Ovary (tissue), 9 donors: Measurements from ENCODE around the gene CD247. TPM values are rescaled to one million over a fixed set of nuclear protein-coding genes. Genes with fewer than 3 reads are reported as not detected.

Source experiments
- DNase-seq, 5 donors: peaks; one replicate each; pipeline ENCODE4 v3.0.0-alpha.2; 2019 to 2020
- H3K27ac ChIP-seq, 2 donors: fragments of 200-600 bp; one replicate each; pipeline versions ENCODE4 v1.5.1 to v1.8.0; 2019 to 2022
- H3K27me3 ChIP-seq: fragments of 200-600 bp; one replicate; pipeline ENCODE4 v1.8.0; 2022
- H3K36me3 ChIP-seq: fragments of 200-600 bp; sonication (generic); one replicate; pipeline ENCODE4 v1.5.1; 2019
- H3K4me1 ChIP-seq: one replicate; pipeline ENCODE4 v1.8.1; 2013; ENCODE audit warnings: mild to moderate bottlenecking, moderate library complexity; ENCODE audit not compliant: insufficient read depth
- H3K4me3 ChIP-seq: fragments of 200-600 bp; sonication (generic); one replicate; pipeline ENCODE4 v1.5.1; 2017
- H3K9me3 ChIP-seq, 2 donors: fragments of 200-600 bp in 1 of 2; sonication (generic) in 1 of 2; one replicate each; pipeline versions ENCODE4 v1.5.1 to v1.8.1; 2013 to 2019; ENCODE audit warnings: mild to moderate bottlenecking in 1 of 2, moderate library complexity in 1 of 2
- CTCF ChIP-seq, 3 donors: fragments of 450-650 bp in 2 of 3; fragments of 200-600 bp in 1 of 3; IDR thresholded peaks; one replicate each; pipeline versions ENCODE4 v1.5.1 to v1.8.0; 2016 to 2022; ENCODE audit warnings: antibody characterized with exemption in 3 of 3, mild to moderate bottlenecking in 1 of 3
- EP300 ChIP-seq: sonication (generic); formaldehyde crosslinking; IDR thresholded peaks from one replicate; pipeline ENCODE4 v1.6.1; 2017; ENCODE audit warnings: antibody characterized with exemption
- POLR2A ChIP-seq: fragments of 450-650 bp; IDR thresholded peaks from one replicate; pipeline ENCODE4 v1.6.1; 2017; ENCODE audit warnings: antibody characterized with exemption, mild to moderate bottlenecking, moderate library complexity
- WGBS, 3 donors: extraction: QIAGEN DNeasy Blood & Tissue Kit in 1 of 3; methylation state at CpG; one replicate each; pipeline versions ENCODE4 v1.1.5 to v1.1.7; 2013 to 2017; 5-methylcytosine and 5-hydroxymethylcytosine counted together
- intact Hi-C, 4 donors: fragments of 100-400 bp; cut with DNase I; formaldehyde crosslinking; loops; one replicate each; pipeline versions ENCODE4 v1.11.0 to v1.15.1; 2022 to 2023
- polyA plus RNA-seq, 2 donors: library from polyadenylated mRNA; stranded (reverse); fragments of 200-250 nt in 1 of 2; fragments of 350-450 nt in 1 of 2; fragmentation: Illumina TruSeq in 1 of 2; extraction: RNeasy Lipid Tissue Mini Kit (QIAGEN cat#74804) in 1 of 2; gene quantifications; one replicate each; pipeline ENCODE4 v1.2.3, GENCODE V29; 2013 to 2014
- total RNA-seq, 7 donors: library from RNA; depleted of rRNA in 2 of 7; stranded (reverse); fragments of >200 nt in 2 of 7; fragmentation: NEBNext Ultra II Directional in 3 of 7; extraction: Animal tissue kit (Norgen Biotek cat#: 25700) in 3 of 7; gene quantifications; one replicate each; pipeline versions ENCODE4 v1.1.0 to v1.2.4, GENCODE V29; 2016 to 2023
- donor health status: DM: no; HTN: no; CAD: no; lungs with moderate emphysema.
- donor health status: DM: no; HTN: no; CAD: no.
- donor health status: Bipolar disorder and iron deficiency.
- donor health status: DM: yes; HTN: yes; CAD: no.
- donor health status: DM: no; HTN: no; CAD: no.
- donor health status: DM: yes; HTN: yes; CAD: no.

Gene CD247
- total and polyA plus RNA-seq, 9 donors = 0.32 to 3.3 (median 0.47) TPM

GRCh38 chr1:167529829-167530474 is 11.6 kb upstream of the CD247 start:
- Histone ChIP-seq H3K36me3 (no peaks in the 10 kb centered on the region), H3K27ac (no peak overlapping the region), H3K27me3 (no peaks in the 10 kb centered on the region), H3K4me3 (no peak overlapping the region), H3K9me3 (no peaks in the 10 kb centered on the region), H3K4me1 (no peaks in the 10 kb centered on the region)
- TF ChIP-seq EP300 = no peak
- TF ChIP-seq CTCF (IDR thresholded peaks at IDR 0.05) = no peak
- no peak for TF ChIP-seq POLR2A
- DNase-seq = no peak
- 44 to 59% (median 55%) methylated on average over 8 of the region's 8 CpGs for WGBS, 3 donors
- intact Hi-C loops = loop anchor here (5.0 to 10.0 kb wide), 3 partner anchors 125 to 465 kb away; no protein-coding TSS in a partner anchor

DNA sequence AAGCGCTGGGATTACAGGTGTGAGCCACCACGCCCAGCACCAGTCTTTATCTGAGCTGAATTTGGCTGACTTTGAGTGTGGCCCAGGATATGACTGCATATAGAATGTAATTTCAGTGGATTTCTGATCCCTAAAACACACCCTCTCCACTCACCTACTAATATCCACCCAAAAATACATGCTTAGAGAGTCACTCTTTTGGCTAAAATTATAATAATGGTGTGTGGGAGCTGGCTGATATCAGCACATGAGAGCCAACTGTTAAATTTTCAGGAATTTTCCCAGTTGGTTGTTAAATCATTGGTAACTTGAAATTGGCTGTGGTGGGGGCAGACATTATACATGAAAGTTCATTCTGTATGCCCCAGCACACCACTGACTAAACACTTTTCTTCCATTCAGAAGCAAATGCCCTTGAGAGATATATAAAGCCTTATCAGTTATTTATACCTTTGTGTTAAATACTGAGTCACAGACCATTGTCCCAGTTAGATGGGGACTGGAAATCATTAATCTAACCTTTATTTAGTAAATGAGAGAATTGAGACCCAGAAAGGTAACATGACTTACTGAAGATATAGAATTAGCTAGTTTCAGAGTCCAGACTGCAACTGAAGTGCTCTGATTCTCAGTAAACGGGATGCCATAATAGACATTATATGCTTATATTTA is 9.9 kb upstream of the CD247 start:
- no peak overlapping the region for H3K4me3 ChIP-seq
- H3K4me1 ChIP-seq = no peaks in the 10 kb centered on the region
- TF ChIP-seq CTCF (IDR thresholded peaks at IDR 0.05) (no peak), POLR2A (no peak), EP300 (no peak)
- intact Hi-C loops = no loop called here
- no peak for DNase-seq
- H3K9me3 ChIP-seq = no peaks in the 10 kb centered on the region
- no peaks in the 10 kb centered on the region for H3K27me3 ChIP-seq
- 83 to 89% (median 87%) methylated on average over 3 of the region's 3 CpGs for WGBS, 3 donors
- no peak overlapping the region for H3K27ac ChIP-seq
- H3K36me3 ChIP-seq = no peaks in the 10 kb centered on the region

DNA sequence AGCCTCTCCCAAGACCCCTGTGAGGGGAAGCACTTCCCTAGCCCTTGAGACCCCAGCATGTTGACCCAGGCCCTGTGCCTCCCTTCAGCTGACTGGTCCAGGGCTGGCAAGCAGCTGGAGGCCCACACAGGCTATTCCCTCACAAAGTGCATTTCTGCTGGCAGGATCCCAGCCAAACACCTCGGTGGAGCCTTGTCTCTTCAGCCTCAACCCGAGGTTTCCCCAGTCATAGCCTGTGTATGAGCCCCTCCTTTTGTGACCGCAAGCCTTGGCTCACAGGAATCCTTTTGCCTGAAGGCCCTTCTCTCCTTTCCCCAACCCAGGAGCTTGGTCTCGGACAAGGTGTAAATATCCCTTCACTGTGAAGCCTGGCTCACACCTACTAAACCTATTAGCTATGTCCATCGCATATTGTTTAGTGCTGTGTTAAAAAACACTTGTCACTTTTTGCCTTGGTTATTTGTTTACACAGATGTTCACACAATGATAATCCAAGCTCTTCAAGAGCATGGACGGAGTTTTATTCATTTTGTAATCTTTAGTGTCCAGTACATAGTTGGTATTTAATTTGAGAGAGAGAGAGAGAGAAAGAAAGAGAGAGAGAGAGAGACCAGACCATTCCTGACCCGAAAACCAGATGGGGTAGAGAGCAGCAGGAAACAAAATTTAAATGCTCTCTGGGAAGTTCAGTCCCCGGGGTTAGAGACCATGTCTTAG is 8.5 kb upstream of the CD247 start:
- DNase-seq = no peak
- no peak overlapping the region for H3K27ac ChIP-seq
- H3K4me1 ChIP-seq = no peaks in the 10 kb centered on the region
- intact Hi-C loops = no loop called here
- WGBS, 3 donors = 56 to 59% (median 58%) methylated on average over 8 of the region's 8 CpGs
- no peak for TF ChIP-seq EP300
- TF ChIP-seq POLR2A = no peak
- no peaks in the 10 kb centered on the region for H3K27me3 ChIP-seq
- no peaks in the 10 kb centered on the region for H3K9me3 ChIP-seq
- no peak overlapping the region for H3K4me3 ChIP-seq
- no peaks in the 10 kb centered on the region for H3K36me3 ChIP-seq

GRCh38 chr1:167524651-167525050 is 6.3 kb upstream of the CD247 start:
- no peak for TF ChIP-seq CTCF (IDR thresholded peaks at IDR 0.05)
- TF ChIP-seq POLR2A = no peak
- TF ChIP-seq EP300 = no peak
- intact Hi-C loops = no loop called here
- 69 to 88% (median 85%) methylated on average over 9 of the region's 9 CpGs for WGBS, 3 donors
- Histone ChIP-seq H3K9me3 (no peaks in the 10 kb centered on the region), H3K36me3 (no peaks in the 10 kb centered on the region), H3K4me3 (no peak overlapping the region), H3K27me3 (no peaks in the 10 kb centered on the region), H3K4me1 (no peaks in the 10 kb centered on the region), H3K27ac (no peak overlapping the region)
- DNase-seq = no peak

GRCh38 chr1:167522246-167522645 is 3.9 kb upstream of the CD247 start:
- intact Hi-C loops = no loop called here
- no peak for DNase-seq
- Histone ChIP-seq H3K9me3 (no peaks in the 10 kb centered on the region), H3K27ac (no peak overlapping the region), H3K4me1 (no peaks in the 10 kb centered on the region), H3K4me3 (no peak overlapping the region), H3K27me3 (no peaks in the 10 kb centered on the region), H3K36me3 (no peaks in the 10 kb centered on the region)
- 80 to 97% (median 91%) methylated on average over 5 of the region's 5 CpGs for WGBS, 3 donors
- TF ChIP-seq CTCF (IDR thresholded peaks at IDR 0.05) = no peak
- no peak for TF ChIP-seq EP300
- no peak for TF ChIP-seq POLR2A
